ENCODE data around the gene ATL2.
A peak's percentile ranks its signal among the peaks of the same experiment; 100 is the strongest.
"Not testable (repeated sequence)": the region's sequence is repeated elsewhere in the genome, so short reads cannot be mapped to it uniquely, and the experiment has no call there.

ATL2 gene

DNA sequence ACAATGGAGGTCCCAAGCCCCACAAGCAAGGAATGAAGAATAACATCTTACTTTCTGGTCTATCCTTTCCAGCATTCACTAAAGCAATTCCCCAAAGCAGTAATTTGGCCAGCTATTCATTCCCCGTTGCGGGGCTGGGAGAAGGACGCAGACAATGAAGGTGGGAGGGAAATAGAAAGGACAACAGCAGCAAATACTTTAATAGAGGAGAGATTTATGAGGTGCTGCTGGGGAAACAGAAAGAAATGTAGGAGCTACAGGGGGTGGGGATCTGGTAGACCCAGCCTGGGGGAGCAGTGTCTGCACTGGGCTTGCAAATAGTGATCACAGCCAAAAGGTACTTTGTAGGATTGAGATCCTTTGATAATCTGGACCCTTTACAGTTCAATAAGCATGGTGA is 13.9 kb upstream of the ATL2 start:
- DNase-seq (ENCODE audit: low read depth), result no peak

DNA sequence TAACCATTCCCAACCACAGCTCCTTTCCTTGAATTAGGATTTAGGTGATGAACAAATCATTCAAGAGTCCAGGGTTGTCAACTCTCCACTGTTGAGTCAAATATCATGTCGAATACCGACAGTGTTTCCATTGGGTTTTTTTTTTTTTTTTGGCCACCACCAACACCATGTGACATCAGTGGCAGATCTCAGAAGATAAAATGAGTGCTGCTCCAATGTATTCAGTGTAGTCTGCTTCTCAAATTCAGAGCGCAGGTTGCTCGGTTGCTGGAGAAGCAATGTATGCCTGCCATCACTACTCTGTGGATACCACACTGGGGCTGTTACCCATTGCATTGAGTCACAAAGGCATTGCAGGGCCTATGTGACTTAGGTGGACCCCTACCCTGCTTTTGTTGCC is 10.8 kb upstream of the ATL2 start:
- no peak for DNase-seq (ENCODE audit: low read depth)

DNA sequence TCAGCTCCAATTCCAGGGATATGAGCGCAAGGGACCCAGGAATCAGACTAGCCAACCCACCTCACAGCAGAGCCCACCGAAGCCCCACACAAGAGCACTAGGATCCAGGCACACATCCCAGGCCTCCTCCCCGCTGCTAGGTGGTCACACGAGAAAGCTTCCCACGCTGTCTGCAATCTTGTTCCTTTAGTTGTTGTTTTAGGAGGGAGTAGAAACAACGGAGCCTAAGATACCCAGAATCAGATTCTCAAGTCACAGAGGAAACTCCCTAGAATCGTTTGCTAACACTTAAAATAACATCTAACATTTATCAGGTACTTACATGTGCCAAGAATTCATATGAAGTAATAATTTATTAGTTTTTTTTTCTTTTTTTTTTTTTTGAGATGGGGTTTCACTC is 9.7 kb upstream of the ATL2 start:
- no peak for DNase-seq (ENCODE audit: low read depth)

DNA sequence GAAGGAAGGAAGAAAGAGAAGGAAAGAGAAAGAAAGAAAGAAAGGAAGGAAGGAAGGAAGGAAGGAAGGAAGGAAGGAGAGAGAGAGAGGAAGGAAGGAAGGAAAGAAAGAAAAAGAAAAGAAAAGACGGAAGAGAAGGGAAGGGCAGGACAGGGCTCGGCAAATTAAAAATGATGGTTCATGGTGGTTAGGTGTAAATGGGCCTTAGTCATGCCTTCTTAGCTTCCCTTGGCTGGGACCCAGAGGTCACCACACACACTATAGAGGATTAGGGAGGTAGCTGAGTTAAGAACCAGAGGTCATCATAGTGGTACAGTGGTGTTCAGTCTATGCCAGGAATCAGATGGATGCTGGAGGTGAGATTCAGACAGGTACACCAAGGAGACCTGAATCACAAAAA is 9.3 kb upstream of the ATL2 start:
- no peak for DNase-seq (ENCODE audit: low read depth)

DNA sequence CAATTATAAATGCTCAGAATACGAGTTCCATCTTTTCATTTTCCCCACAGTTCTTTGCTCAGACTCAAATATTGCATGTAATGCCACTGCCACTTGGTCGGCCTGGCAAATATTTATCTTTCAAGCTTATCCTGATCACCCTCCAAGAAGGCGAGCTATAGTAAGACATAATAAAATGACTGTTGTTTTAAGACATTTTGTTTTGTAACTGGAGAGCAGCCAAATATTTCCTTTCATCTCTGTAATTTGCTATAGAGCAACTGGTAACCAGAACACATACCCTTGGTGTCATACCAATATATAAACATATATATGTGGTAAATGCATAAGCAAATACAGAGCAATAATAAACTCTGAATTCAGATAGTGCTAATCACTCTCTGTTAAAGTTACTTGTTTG is 7.3 kb upstream of the ATL2 start:
- DNase-seq (ENCODE audit: low read depth), result no peak

DNA sequence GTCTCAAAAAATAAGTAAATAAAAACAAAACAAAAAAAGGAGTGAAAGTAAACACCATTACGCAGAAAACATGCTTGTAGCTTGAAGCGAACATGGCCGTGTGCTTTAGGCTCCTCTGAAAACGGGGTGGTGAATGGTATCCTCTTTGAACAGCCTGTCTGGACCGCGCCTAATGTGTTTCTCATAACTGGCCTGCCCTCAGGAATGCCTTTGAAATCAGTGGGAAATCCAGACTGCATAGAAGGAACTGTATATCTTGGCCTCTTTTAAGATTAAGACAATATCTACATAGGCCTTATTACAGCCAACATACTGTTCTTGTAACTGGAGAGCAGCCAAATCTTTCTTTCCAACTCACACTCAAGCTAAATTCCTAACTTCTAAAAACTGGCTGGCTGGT is 6.7 kb upstream of the ATL2 start:
- not testable (repeated sequence) for DNase-seq (ENCODE audit: low read depth)

DNA sequence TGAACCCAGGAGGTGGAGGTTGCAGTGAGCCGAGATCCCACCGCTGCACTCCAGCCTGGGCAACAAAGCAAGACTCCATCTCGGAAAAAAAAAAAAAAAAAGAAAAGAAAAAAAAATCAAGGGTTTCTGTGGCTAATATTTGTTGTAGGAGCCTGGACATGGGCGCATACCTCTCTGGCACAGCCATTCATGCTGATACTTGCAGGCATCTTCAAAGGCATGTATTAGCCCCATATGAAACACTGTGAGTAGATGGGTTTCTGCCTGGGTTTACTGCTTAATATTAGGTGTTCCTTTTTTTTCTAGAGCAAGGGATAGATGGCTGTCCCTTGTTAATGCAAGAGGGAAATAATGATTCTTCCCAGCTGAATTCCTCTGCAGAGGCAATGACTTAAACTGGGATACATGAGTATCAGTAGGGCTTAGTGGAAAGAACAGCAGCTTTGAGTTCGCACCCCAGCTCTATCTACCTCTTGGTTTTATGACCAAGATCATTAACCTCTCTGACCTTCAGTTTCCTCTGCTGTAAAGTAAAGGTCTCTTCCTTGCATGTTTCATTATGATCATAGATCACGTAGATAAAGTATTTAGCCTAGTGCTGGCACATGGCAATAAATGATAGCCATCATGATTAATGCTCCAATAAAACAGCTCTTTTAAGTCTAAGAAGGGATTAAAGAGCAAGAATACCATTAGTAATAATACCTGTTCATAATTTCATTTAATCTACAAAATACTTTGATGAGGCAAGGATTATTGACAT is 4.5 kb upstream of the ATL2 start:
- DNase-seq (ENCODE audit: low read depth), result no peak

DNA sequence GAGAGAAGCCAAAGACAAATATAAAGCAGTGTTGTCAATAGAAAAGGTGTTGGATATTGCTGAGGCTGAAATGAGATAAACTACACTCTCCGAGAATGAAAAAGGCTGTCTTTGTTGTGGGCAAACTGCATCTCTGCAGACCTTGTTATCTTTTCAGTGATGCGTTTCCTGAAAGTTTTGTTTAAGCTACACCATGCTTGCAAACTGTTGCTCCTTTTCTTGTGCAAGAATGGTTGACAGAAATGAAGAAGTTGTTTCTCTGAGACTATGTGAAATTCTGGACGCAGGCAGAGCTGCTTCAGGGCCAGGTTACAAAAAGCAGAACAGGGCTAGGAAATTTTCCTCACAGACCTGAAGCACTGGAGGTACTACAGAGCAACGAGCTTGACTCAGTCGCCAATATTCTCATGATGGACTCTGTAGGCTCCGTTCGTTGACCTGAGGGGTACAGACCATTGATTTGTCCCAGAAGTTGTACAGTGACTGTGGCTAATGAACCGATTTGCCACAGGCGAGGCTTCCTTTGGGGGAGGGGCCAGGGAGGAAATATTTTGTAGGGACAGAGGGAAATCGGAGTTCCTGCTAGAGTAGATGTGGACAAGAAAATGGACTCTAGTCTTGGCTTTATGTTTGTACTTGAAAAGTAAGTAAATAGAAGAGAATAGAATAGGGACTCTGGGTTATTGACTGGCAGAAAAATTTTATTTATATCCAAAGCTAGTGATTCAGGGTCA is 3.5 kb upstream of the ATL2 start:
- no peak for DNase-seq (ENCODE audit: low read depth)

DNA sequence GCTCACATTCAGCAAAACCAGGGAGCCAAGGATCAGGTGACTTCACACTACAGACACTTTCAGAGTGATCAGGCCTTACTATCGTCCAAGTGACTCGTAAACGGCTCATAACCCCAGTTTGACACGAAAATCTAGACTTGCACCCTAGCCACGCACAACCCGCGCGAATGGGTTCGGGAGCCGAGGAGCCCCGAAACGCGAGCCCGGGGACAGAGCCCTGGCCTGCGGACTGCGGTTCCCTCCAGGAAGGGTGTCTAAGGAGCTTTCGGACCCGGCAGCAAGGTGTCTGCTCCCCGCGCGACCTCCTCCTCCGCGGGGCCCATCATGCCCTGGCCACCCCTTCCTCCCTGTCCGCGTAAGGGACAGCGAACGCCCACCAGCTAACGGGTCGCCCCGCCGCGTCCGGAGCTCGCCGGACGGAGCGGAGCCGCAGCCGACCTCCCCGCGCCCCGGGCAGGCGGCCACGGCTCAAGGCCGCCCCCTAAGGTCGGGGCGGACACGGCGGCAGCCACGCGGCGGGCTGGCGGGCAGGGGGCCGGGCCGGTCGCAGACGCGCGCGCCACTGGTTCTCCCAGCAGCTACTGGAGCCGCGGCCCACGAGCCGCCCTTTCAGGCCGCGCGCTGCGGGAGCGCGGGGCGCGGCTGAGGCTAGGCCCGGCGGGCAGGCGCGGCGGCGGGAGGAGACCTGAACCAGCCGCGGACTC is 575 bp downstream of the ATL2 start:
- peak; percentile 38 for DNase-seq (ENCODE audit: low read depth)

DNA sequence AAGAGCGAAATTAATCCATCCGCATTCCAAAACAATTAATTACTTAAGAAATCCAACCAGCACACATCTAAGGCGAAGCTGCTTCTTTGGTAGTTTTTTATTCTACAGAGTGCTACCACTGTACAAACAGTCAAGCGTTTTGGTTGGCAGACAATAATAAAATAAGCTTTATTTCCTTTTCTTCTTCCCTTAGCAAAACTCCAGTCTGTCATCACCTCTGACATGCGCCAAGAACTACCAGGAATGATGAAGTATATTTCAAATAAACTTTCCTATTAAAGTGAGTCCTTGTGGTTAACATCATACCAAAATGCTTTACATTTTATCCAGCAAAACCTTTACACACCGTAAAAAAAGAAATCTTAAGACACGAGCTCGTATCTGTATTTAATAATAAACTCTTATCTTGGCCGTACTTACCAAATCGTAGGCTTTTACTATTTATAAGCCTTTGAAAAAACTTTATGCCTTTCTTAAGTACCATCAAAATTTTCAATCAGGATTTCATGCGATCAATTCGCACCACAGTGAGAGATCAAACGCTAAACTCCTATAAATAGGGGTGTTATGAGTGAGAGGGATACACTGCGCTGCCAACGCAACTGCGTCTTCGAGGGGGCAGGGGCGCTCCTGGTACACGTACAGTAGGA is 1.3 kb downstream of the ATL2 start:
- DNase-seq (ENCODE audit: low read depth), result no peak

DNA sequence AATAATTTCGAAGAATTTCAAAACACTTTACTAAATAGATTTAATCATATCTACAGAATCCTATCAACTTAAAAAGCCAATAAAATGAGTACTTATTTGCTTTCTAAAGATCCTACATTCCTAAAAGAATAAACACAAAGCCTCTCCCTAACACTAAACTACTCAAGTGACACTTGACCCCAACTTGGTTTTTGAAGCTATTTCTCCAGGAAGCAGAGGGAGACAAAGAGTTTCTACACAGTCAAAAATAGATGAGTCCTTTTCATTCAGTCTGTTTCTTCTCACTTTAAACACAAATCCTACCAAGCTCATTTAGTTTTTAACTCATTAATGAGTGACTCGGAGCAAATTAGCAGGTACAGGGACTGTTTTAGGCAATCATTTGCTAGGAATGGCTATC is 2.1 kb downstream of the ATL2 start:
- DNase-seq (ENCODE audit: low read depth), result peak; percentile 11

DNA sequence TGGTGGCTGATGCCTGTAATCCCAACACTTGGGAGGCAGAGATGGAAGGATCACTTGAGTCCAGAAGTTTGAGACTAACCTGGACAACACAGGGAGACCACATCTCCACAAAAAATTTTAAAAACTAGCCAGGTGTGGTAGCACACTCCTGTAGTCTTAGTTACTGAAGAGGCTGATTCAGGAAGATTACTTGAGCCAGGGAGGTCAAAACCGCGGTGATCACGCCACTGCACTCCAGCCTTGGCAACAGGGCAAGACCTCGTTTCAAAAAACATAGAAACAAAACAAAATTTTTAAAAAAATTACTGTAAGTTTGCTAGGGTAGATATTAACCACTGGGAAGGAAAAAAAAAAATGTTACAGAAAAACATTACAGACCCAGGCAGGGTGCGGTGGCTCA is 5.8 kb downstream of the ATL2 start:
- DNase-seq (ENCODE audit: low read depth), result no peak

DNA sequence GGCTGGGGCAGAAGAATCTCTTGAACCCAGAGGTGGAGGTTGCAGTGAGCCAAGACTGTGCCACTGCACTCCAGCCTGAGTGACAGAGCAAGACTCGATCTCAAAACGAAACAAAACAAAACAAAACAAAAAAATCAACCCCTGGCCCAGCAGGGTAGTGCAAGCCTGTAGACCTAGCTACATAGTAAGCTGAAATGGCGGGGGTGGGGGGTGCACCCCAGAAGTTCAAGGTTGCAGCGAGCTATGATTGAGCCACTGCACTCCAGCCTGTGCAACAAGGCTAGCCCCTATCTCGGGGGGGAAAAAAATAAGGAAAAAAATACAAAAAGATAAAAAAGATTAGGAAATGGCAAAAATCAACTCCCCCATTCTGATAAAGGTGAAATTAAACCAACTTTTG is 6.4 kb downstream of the ATL2 start:
- DNase-seq (ENCODE audit: low read depth), result no peak

DNA sequence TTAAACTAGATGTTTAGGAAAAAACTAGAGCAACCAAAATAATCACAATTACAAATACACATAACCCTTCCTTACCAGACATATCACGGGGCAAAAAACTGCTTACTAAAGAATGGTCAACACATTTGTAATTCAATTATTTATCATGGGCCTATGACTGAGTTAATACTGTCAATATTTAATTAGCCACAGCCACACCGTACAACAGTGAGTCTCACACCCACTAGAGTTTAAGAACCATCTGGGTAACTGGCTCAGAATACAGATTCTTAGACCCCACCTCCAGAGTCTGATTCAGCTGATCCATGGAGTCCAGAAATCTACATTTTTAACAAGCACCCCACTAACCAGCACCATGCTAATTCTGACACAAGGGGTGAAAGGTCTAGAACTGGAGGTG is 14.8 kb downstream of the ATL2 start:
- DNase-seq (ENCODE audit: low read depth), result no peak

DNA sequence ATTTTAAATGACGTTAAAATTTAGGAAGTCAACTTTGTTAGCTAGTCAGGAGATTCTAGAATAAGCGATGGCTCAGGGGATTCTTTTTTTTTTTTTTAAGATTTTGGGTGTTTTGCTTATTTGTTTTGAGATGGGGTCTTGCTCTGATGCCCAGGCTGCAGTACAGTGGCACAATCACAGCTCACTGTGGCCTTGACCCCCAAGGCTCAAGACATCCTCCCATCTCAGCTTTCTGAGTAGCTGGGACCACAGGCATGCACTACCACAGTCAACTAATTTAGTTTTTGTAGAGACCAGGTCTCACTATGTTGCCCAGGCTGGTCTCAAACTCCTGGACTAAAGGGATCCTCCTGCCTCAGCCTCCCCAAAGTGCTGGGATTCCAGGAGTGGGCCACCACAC is 16.9 kb downstream of the ATL2 start:
- no peak for DNase-seq (ENCODE audit: low read depth)

DNA sequence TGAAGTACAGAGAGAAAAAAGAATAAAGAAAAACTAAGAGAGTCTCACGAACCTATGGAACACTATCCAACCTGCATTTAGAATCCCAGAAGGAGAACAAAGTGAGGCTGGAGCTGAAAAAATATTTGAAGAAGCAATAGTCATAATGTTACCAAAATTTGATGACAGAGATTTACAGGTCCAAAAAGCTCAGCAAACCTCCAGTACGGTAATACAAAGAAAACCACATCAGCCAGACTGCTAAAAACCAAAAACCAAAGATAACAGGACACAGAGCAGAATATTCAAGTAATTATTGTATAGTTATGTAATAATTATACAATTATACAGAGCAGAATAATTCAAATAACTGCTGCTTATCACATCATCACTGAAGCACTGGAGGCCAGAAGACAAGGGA is 23.7 kb downstream of the ATL2 start:
- DNase-seq (ENCODE audit: low read depth), result no peak

DNA sequence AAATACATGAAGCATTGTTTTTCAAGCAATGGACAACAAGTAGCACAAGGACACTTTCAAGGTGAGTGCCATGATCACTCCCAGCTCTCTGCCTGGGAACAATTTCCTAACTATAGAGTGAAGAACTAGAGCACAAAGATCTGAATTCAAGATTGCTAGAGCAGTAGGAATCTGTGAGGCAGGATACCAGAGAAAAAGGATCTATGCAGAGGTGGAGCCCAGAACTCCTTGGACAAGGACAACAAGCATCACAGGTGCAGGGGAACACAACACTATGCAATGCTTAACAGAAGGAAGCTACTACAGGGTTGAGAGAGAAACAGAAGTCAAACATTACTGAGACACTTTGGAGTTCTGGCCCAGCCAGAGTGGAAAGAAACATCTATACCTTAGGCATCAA is 24.7 kb downstream of the ATL2 start:
- DNase-seq (ENCODE audit: low read depth), result no peak

DNA sequence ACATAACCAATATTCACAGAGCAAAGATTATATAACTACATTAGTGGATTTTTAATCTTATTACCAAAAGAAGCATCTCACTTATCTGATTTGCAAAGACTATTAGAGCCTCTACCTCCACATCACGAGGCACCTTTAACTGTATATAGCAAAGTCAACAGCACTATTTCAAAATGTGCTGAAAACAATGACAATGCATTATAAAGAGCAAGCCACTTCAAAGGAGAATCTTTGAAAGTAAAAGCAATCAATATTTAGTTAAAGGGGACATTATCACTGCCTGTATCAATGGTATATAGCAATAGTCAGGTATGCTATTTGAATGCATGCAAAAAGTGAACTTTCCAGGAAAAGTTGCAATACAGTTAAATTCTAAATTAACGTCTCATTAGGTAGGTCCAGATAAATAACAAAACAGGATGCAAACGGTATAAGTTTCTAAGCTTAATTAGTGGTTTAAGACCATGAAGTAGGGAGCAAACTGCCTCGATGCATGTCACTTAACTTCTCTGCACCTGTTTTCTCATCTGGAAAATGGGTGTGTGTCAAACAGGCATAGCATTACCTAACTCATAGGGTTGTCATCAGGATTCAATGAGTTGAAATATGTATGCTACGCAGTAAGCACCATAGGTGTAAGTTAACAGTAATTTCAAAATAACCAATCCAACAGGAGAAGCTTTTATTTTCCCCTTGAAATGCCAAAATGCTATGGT is 31.6 kb downstream of the ATL2 start:
- no peak for DNase-seq (ENCODE audit: low read depth)

DNA sequence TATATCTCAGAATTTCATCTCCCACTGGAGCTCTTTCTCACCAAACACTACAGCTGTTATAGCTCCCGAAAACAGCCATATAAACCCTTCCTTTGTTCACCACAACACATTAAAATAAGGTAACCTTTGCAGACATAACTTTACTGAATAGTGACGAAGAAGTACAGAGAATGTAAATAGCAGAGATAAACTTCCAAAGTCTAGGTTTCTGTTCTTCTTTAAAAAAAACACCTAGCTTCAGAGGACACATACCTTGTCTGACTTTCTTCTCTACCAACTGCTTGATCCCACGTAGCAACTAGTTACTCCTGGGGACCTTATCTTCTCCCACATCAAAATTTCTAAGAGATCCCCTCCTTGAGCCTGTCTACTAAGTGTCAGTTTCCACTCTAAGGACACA is 32.3 kb downstream of the ATL2 start:
- DNase-seq (ENCODE audit: low read depth), result no peak

DNA sequence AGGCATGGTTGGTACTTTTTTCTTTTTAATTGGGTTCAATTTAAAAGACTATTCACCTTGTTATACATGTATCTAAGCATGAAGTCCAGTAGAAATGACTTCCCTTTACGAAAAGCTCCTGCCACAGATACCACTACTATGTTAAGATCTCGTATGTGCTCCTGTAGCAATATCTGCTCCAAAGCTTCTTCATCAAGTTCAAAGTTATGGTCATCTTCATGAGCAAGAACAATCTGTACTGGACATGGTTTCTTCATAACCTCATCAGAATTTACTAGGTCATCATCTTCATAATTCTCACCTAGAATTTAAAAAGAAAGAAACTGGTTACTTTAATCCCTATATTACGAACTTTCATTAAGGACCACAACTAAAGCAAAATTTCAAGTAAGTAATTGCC is 33.9 kb downstream of the ATL2 start:
- no peak for DNase-seq (ENCODE audit: low read depth)

DNA sequence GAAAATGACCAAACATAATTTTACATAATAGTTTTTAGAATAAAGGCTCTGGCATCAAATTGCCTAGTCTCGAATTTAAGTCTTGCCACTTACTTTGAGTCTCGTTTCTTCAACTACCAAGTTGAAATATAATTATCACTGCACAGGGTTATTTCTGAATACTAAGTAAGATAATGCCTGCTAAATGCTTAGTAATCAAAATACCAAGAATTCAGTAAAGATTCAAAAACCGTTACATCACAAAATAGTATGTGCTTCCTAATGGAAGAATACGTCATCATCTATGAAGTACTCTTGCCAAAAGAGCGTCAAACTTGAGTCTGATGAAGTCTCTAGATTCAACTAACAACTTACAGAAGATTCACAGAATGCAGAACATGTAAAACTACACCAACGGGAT is 40.5 kb downstream of the ATL2 start:
- DNase-seq (ENCODE audit: low read depth), result no peak

DNA sequence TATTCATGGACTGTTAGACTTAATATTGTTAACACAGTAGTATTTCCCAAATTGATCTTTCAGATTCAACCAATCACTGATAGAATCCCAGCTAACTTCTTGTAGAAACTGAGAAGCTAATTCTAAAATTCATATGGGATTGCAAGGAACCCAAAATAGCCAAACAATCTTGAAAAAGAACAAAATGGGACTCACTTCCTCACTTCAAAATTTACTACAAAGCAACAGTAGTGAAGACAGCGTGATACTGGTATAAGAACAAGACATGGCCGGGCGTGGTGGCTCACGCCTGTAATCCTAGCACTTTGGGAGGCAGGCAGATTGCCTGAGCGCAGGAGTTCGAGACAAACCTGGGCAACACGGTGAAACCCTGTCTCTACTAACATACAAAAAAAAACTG is 46.3 kb downstream of the ATL2 start:
- no peak for DNase-seq (ENCODE audit: low read depth)

Data from stromal cell of bone marrow (primary cell).